ENCODE data around the gene MCF2L.

DNA sequence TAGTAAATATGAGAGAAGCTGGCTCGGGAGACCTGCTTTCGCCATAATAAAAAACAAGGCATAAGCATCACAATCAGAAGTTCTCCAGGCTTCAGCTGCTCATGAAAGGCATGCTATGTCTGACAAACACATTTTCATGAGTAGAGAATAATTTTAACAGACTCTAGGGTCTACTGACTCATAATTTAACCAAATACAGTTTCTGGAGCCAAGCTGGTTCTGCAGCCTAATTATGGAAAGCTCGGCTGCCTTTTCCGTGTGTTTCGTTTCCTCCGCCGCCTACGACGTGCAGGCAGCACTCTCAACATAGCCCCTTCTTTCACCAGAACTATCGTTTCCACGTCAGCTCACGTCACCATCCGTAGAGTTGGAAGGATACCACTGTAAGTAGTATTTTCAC is 5.7 kb downstream of the MCF2L start:
- TF ChIP-seq POLR2AphosphoS5 (IDR thresholded peaks at IDR 0.05; ENCODE audit: low read depth, low read length): no peak
- TF ChIP-seq POLR2A (IDR thresholded peaks at IDR 0.05; ENCODE audit: low read depth, low read length): no peak

Data from GM12891 (cell line).